HTR-8/SVneo (cell line): ENCODE data around the gene NFRKB.
"Not testable (repeated sequence)": the region's sequence is repeated elsewhere in the genome, so short reads cannot be mapped to it uniquely, and the experiment has no call there.

ENCODE experiments used
- DNase-seq: peaks from one replicate; pipeline ENCODE4 v3.0.0; 2011; ENCODE audit warnings: low spot score, mixed read lengths; ENCODE audit not compliant: insufficient read length
- FAIRE-seq: peaks from 2 replicates; lab custom pipeline; 2011; peaks lifted over from hg19 to GRCh38; lab: Jason Lieb, UNC

The NFRKB gene

GRCh38 chr11:129847361-129847760 lies 48.0 kb downstream of the NFRKB start:
- not testable (repeated sequence) for DNase-seq, FAIRE-seq

GRCh38 chr11:129846508-129847335 lies 48.7 kb downstream of the NFRKB start:
- DNase-seq (peak; percentile 68), FAIRE-seq (no peak)
